T-helper 9 cell (primary cell): Measurements from ENCODE around the gene PHIP.
"Not testable (repeated sequence)": the region's sequence is repeated elsewhere in the genome, so short reads cannot be mapped to it uniquely, and the experiment has no call there.

ENCODE experiments used
- DNase-seq: peaks from one replicate; pipeline ENCODE4 v3.0.0-alpha.2; 2020

The PHIP gene

DNA sequence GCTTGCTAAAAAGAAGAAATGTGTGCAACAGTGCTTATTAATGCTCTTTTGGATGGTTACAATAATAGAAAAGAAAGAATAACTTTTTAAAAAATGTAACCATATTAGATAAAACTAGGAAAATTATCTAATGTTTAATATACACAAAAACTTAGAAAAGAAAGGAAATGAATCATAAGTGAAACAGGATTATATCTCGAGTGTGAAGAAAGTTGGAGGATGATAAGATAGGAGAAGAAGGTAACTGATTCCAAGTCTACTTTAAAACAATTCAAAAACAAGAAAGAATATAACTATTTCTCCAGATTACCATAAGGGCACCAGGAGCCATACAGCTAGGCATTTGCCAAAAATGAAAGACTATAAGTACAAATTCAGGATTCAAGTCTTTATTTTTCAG lies 73.0 kb downstream of the PHIP start:
- DNase-seq, result no peak

DNA sequence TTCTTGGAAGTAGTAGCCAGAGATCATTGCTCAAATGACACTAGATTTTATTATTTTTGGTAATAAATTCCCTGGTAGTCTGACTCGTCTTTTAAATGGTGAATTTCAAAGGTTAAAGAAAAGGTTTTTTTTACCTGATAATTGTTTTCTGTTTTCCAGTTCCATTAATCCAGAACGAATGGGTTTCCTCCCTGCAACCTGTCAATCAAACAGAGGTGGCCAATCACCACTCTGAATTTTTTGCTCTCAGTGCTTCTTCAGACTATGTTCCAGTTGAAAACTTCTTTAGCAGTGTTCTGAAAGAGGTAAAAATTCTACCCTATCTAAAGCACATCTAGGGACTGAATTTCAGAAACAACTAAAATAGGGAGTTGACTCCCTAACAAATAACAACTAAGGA lies 73.8 kb downstream of the PHIP start:
- DNase-seq, result no peak

DNA sequence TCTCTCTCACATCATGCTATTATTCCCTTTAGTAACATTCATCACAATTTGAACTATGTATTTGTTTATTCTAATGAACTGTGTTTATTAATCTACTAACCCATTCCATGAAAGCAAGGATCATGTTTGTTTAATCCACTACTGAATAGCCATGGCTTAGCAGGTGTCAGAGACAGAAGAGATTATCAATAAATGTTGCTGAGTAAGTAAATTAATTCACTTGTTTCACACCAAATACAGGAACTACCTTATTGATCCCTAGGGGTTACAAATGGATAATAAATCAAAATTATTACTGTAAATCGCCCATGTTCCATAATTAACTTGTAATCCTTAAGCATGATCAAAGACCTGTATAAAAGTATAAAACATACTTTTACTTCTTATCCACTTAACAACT lies 76.6 kb downstream of the PHIP start:
- DNase-seq, result no peak

DNA sequence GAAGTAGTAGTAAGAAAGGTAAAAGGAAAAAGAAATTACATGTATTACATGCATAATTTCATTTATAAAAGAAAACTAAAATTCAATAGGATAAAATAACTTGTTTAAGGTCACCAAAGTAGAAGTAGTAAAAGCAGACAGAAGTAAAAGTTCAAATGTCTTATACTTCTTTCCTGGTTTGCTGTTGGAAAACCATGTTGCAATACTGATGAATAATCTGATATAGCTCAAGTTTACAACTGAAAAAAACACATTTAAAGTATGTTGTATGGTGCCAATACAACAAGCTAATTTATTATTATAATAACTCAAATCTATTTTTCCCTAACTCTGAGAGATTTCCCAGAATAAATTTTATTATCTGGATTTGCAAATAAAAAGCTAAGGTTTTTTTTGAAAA lies 78.3 kb downstream of the PHIP start:
- no peak for DNase-seq

DNA sequence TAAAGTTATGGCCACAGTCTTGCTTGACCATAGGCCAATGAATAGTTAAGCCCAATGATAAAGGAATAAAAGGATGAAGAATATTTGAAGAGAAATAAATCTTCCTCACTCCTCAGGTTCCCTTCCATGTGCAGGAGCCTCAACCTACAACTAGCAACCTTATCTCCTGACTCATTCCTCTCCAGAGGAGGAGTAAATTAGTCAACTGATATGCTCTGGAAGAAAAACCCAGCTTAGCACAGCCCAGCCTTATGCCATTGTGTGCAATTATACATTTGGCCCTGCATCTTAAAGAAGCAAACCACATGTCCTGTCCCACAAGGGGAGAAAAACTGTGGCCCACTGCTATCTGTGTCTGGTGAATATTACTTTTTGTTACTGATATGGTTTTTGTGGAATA lies 82.1 kb downstream of the PHIP start:
- no peak for DNase-seq

DNA sequence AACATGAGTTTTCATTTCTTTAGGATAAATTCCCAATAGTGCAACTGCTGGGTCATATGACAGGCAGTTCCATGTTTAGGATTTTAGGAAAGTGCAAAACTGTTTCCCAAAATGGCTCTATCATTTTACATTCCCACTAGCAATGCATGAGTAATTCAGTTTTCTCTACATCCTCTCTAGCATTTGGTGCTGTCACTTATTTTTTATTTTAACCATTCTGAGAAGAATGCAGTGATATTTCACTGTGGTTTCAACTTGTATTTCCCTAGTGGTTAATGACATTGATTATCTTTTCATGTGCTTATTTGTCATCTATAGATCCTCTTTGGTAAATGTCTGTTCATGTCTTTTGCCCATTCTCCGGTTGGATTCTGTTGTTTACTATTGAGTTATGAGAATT lies 82.7 kb downstream of the PHIP start:
- DNase-seq, result no peak

DNA sequence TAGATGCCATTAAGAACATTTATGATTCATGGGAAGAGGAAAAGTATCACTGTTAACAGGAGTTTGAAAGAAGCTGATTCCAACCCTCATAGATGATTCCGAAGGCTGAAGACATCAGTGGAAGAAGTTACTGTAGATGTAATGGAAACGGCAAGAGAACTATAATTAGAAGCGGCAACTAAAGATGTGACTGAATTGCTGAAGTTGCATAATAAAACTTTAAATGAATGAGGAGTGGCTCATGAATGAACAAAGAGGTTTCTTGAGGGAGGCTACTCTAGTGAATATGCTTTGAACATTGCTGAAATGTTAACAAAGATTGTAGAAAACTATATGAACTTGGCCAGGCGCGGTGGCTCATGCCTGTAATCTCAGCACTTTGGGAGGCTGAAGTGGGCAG lies 84.1 kb downstream of the PHIP start:
- DNase-seq, result no peak

DNA sequence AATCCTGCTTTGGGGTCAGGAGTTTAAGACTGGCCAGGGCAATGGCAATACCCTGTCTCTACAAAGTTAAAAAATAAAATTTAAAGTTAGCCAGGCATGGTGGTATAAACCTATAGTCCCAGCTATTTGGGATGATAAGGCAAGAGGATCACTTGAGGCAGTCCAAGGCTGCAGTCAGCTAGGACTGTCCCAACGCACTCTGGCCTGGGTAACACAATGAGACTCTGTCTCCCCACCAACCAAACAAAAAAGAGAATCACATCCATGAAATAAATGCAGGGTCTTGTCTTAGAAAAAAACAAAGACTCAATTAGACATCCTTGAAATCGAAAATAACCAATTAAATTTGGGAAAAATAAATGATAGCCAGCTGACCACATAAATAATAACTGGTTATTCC lies 88.9 kb downstream of the PHIP start:
- no peak for DNase-seq

DNA sequence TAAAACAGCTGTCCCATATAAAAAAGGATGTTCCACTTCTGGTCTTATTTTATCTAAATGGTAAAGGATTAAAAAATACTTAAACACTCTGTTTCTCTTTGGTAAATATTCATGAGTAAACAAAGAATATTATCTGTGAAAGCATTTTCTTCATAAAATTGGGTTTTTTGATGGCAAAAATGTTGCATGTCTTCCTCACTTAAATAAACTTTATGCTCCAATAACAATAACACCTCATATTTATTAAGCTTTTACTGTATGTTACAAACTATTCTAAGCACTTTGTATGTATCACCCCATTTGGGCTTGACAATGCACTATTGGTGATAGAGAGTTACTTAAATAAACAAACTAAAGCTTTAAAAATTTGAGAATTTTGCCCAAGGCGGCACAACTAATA lies 91.9 kb downstream of the PHIP start:
- no peak for DNase-seq

DNA sequence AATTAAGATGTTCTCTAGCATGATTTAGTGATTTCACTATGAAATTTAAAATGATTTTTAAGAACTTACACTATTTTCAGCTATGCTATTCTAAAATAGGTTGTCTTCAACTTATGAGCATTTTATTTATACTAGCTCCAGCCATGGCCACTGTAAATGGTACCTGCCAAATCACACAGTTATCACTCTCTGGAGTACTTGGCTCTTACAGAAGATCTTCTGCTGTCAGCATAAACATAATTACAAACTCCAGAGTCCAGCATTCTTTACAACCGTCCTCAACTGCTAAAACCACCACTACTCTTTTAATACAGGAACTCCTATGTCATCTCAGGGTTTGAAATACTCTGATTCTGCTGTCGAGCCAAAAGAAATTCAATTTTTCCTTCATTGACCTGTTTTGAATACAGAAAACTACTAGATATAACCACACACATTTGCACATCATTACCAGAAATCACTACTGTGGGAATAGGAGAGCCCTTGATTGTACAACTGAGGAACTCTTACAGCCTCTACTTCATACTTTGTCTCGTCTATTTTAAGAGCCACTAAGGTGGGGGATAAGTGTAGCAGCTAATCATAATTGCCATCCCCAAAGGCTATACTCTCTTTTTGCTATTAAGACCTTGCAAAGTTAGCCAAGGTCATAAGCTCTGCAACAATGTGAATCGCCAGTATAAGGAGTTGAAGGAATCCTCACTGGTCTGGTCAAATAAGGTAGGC lies 93.7 kb downstream of the PHIP start:
- no peak for DNase-seq

DNA sequence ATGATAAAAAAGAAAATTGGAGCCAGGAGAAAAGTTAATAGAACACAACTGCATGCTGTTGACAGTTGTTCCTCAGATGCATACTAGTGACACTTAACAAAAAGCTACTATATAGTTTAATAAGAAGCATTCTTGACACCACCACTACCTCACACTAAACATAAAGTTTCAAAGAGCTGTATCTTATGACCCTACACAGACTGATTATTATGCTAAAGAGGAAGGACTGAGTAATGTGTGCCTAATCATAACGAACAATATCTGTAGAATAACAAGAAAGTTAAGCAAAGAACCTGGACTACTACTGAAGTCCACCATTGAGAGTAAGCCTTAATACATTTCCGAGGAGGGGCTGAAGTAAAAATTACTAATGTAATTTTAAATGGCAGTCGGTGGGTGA lies 110.9 kb downstream of the PHIP start:
- no peak for DNase-seq

DNA sequence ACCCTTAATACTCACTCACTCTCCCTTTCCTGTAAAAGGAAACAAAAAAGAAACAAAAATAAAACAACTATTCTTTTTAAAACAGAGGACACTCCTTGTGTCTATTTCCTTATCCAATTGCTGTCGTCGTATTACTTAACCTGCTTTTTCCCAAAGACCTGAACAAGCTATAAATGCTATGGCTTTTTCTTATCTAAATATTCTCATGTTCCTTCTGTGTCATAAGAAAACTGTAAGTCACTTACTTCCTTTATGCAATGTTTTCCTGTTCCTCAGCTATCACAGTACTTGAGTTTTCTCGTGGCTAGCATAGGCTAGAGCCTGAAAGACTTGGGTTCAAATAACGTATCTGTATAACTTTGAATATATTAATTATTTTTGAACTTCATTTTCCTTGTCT lies 111.5 kb downstream of the PHIP start:
- no peak for DNase-seq

DNA sequence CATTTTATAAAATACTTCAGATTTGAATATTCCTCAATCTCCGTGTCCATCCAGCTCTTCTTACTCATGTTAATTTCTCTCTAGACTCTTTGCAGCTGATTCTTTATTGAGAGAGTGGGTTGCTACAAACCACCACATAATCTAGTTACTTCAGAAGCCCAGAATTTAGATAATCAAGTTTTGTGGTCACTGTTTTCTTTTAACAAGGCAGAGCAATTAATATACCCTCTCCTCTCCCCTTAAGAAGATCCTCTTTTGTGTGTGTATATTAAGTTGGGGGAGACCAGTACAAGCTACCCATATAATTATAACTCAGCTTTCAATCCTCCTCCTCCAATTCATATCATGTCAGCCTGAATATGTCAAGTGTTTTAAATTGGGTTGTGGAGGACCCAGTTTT lies 115.6 kb downstream of the PHIP start:
- DNase-seq, result no peak

DNA sequence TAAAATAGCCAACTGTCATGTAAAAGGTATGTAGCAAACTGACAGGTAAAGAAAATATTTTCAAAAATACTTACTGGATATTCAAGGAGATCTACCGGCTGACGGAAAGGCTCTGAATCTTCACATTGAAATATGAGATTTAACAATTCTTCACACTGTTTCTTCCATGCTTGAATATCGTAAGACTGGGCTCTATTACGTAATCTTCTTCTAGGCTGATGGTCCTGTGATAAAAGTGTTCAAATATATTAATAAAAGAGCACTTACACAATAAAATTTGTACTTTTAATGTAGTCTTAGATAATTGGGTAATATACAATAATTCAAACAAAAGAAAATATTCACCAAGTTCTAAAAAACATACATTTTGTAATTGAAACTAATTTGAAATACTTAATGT lies 123.3 kb downstream of the PHIP start:
- no peak for DNase-seq

DNA sequence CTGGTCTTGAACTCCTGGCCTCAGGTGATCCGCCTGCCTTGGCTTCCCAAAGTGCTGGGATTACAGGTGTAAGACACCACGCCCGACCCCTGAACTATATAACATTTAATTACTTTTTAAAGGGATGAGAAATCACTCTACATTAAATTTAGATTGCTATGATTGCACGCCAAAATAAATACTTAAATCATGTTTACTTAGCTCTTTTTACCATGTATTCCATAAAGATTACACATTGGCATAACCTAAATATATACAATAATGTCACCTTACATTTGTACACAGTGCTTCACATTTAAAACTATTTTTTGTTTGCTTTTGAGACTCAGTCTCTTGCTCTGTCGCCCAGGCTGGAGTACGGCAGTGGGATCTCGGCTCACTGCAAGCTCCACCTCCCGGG lies 124.3 kb downstream of the PHIP start:
- no peak for DNase-seq

DNA sequence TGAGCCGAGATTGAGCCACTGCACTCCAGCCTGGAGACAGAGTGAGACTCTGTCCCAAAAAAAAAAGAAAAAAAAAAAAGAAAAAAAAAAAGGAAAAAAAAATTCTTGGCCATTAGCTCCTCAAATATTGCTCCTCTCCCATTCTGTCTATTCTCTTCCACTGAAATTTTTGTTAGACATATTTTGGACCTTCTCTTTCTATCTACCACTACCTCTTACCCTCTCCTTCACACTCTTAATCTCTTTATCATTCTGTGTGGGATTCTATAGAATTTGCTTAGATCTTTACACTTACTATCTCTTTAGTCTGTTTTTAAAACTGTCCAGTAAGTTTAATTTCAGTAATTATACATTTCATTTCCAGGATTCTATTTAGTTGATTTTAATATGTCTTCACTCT lies 125.7 kb downstream of the PHIP start:
- DNase-seq, result no peak

DNA sequence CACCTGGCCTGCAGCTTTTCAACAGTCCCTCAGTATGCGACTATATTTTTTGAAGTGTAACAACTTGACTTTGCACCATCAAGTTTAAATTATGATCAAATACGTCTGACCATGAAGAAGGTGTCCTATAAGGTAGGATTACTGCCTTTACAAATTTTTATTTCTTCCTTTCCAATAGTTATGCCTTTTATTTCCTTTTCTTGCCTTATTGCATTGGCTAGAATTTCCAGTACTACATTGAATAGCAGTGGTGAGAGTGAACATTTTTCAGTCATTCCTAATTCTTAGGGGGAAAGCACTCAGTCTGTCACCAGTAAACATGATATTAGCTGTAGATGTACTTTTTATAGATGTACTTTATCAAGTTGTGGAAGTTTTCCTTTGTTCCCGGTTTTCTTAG lies 129.3 kb downstream of the PHIP start:
- no peak for DNase-seq

DNA sequence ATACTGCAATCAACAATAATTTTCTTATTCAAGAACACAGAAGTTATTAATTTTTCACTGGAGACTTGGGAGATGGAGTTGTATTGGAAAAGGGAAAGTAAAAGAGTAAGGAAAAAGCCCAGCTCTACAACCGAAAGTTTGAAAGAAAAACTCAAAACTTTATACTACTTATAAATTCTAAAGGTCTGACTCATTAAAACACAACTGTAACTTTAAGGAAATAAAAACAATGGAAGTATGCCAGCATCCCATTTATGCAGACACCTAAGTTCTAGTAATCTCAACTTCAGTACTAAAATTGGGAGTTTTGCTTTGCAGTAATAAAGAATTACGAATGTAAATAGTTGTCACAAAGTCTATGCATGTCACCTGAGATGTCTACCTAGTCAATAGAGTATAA lies 130.1 kb downstream of the PHIP start:
- no peak for DNase-seq

DNA sequence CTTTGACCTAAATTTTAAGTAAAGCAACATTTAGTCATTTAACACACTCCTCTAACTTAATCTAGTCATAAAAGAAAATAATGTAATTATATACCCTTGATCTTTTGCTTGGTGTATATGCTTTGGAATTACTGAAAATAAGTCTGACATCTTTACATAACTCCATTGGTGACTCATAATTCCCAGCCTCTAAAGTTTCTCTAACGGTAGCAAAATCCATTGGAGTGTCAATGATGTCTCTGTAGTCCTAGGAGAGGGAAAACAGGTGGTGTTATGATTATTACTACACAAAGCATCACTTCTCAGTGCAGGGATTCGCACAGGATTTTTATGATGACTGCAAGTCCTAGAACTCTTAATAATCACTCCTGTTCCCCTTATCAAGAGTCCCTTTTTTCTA lies 130.5 kb downstream of the PHIP start:
- DNase-seq, result no peak

DNA sequence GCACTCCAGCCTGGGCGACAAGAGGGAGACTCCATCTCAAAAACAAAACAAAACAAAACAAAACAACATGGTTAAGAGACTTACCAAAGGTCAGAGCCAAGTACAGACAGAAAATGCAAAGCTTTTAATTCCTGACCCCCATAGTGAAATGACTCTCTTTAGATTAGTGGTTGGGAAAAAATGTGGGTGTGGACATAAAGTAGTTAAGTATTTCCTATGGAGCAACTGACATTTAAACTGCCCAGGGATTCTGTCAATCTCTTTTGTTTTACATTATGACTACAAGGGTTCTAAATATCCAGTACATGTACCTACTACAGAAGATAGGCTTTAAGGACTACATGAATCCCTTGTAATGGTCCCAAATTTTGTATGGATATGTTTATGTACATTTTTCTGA lies 135.6 kb downstream of the PHIP start:
- DNase-seq, result no peak

DNA sequence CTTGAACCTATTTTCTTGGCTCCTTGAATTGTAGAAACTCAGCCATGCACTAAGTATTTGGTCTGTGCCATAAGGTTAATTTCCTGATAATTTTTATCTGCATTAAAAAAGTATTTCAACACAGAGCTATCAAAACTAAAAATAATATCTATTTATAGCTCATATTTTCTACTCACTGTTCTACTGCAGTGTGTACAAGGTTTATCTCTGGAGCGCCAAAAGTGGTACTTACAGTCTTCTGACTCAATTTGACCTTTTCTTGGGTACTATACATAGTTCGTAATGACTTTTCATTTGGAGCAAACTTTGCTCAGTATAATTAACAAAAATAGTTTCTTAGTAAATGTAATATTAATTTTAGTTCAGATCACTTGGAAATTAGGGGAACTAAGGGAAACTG lies 141.5 kb downstream of the PHIP start:
- no peak for DNase-seq

DNA sequence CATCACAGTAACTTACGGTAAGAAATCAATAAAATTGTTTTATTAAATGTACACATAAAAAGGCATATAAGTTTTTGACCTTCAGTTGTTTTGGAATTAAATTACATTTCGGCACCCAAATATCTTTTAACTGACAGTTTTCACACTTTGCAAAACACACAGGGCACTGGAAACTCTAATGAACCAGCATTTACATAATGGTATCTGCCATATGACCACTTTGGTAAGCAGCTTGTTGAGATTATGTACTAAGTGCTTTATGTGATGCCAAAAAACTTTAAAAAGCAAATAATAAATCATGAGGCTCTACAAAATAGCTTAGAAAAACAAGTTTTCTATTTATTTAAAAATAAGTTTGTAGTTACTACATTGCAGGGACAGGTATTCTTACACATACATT lies 142.5 kb downstream of the PHIP start:
- no peak for DNase-seq

DNA sequence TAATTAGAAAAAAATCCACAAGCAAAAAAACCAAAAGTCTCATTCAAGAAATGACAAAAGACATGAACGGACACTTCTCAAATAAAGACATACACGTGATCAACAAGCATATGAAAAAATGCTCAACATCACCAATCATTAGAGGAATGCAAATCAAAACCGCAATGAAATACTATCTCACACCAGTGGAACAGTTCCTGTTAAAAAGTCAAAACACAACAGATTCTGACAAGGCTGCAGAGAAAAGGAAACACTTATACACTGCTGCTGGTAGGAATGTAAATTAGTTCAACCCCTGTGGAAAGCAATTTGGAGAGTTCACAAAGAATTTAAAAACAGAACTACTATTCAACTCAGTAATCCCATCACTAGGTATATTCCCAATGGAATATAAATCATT lies 152.7 kb downstream of the PHIP start:
- no peak for DNase-seq

DNA sequence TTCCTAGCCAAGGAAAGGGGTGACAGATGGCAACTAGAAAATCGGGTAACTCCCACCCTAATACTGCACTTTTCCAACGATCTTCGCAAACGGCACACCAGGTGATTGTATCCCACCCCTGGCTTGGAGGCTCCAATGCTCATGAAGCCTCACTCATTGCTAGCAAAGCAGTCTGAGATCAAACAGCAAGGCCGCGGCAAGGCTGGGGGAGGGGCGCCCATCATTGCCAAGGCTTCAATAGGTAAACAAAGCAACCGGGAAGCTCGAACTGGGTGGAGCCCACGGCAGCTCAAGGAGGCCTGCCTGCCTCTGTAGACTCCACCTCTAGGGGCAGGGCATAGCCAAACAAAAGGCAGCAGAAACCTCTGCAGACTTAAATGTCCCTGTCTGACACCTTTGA lies 156.9 kb downstream of the PHIP start:
- DNase-seq, result not testable (repeated sequence)

DNA sequence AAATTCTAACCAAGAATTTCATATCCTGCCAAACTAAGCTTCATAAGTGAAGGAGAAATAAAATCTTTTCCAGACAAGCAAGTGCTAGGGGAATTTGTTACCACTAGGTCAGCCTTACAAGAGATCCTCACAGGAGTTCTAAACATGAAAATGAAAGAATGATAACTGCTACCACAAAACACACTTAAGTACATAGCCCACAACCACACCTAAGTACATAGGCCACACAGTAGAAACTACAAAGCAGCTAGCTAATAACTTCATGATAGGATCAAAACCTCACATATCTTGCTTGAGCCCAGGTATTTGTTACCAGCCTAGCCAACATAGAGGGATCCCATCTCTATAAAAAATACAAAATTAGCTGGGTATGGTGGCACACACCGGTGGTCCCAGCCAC lies 160.3 kb downstream of the PHIP start:
- no peak for DNase-seq

DNA sequence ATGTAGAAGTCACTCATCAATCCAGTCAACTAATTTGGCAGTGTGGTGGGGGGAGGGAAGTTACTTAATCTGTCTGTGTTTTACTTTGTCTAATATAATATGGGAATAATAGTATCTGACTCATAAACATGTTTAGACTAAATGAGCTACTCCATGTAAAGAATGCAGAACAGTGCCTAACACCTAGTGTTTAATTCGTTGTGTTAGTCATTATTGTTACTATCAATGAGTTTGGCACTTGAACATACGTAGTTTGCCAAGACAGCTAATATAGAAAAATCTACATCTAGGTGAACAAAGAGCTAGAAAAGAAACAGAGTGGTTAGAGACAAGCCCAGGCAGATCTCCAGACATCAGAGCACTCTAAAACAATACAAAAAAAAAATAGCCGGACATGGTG lies 161.6 kb downstream of the PHIP start:
- DNase-seq, result no peak
